Epithelial cell of esophagus (primary cell): ENCODE results near the gene DNASE1.

Source experiments
- DNase-seq: peaks from one replicate; pipeline ENCODE4 v3.0.0; 2010; ENCODE audit warnings: low read depth
- H3K4me3 ChIP-seq: 2 replicates; pipeline ENCODE4 v1.5.1; 2011; ENCODE audit warnings: mild to moderate bottlenecking, low read length, control low read depth
- TF ChIP-seq, protein P1 (sequence below): IDR thresholded peaks from 2 replicates; pipeline ENCODE4 v1.5.1; 2011; ENCODE audit warnings: low read depth, mild to moderate bottlenecking, low read length, control low read depth, inconsistent platforms; ENCODE audit not compliant: insufficient read depth; ENCODE audit errors: missing control alignments

The DNASE1 gene

GRCh38 chr16:3610698-3611145 is 43.8 kb upstream of the DNASE1 start:
- H3K4me3 ChIP-seq = peak overlapping the region; percentile 86
- peak; percentile 23 for DNase-seq
- TF ChIP-seq, protein P1, sequence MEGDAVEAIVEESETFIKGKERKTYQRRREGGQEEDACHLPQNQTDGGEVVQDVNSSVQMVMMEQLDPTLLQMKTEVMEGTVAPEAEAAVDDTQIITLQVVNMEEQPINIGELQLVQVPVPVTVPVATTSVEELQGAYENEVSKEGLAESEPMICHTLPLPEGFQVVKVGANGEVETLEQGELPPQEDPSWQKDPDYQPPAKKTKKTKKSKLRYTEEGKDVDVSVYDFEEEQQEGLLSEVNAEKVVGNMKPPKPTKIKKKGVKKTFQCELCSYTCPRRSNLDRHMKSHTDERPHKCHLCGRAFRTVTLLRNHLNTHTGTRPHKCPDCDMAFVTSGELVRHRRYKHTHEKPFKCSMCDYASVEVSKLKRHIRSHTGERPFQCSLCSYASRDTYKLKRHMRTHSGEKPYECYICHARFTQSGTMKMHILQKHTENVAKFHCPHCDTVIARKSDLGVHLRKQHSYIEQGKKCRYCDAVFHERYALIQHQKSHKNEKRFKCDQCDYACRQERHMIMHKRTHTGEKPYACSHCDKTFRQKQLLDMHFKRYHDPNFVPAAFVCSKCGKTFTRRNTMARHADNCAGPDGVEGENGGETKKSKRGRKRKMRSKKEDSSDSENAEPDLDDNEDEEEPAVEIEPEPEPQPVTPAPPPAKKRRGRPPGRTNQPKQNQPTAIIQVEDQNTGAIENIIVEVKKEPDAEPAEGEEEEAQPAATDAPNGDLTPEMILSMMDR = no peak

GRCh38 chr16:3611146-3611975 is 43.1 kb upstream of the DNASE1 start, which contains the start of gene SLX4:
Gene SLX4 (minus strand): TSS chr16:3611606. CDS start chr16:3608964, 2,642 bp downstream.
- peak within 1 kb of the TSS; percentile 88 for H3K4me3 ChIP-seq
- peak; percentile 92 for DNase-seq
- TF ChIP-seq, protein P1 = no peak

DNA sequence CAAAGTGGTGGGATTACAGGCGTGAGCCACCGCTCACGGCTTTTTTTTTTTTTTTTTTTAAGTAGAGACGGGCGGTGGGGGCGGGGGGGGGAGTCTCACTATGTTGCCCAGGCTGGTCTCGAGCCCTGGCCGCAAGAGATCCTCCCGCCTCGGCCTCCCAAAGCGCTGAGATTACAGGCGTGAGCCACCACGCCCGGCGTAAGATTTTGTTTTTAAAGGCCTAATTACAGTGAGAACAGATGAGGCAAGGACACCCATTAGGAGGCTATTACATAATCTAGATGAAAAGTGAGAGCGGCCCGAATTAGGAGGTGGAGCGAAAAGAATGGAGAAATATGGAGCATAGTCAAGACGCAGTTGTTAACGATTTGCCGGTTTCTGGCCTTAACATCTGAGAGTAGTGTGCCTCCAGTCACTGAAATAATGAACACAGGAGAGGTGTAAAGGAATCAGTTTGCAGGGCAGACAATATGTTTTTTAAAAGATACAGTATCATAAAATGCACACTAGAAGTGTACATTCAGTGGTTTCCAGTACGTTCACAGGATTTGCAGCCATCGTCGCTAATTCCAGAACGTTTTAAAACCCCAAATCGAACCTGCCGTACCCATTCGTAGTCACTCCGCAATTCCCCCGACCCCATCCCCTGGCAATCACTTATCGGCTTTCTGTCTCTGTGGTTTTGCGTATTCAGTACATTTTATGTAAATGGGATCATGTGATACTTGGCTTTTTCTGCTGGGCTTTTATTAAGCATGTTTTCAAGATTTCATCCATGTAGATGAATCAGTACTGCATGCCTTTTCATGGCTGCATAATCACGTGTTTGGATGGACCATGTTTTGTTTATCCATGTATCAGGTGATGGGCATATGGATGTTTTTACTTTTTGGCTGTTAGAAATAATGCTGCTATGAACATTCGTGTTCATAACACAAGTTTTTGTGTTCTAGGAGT is 41.7 kb upstream of the DNASE1 start:
- peak overlapping the region; percentile 88 for H3K4me3 ChIP-seq
- DNase-seq = no peak
- TF ChIP-seq, protein P1 = no peak

GRCh38 chr16:3618769-3619141 is 35.7 kb upstream of the DNASE1 start:
- peak; percentile 83 for DNase-seq
- H3K4me3 ChIP-seq = no peak overlapping the region
- TF ChIP-seq, protein P1 = no peak

- no peak for DNase-seq
- TF ChIP-seq, protein P1 = no peak
- no peak overlapping the region for H3K4me3 ChIP-seq
Measured at GRCh38 chr16:3623642-3624041, 30.8 kb upstream of the DNASE1 start.

- TF ChIP-seq, protein P1 = no peak
- no peak for DNase-seq
- no peak overlapping the region for H3K4me3 ChIP-seq
Measured at GRCh38 chr16:3625331-3625730, 29.2 kb upstream of the DNASE1 start.
